GM21723 (cell line): ENCODE results near the gene SMIM27.

Source experiments
- ATAC-seq: cut with Tn5 transposase; IDR thresholded peaks from one replicate; pipeline ENCODE4 v1.9.1; 2021; ENCODE audit warnings: mild to moderate bottlenecking, moderate library complexity; ENCODE audit not compliant: unreplicated experiment

SMIM27 gene

DNA sequence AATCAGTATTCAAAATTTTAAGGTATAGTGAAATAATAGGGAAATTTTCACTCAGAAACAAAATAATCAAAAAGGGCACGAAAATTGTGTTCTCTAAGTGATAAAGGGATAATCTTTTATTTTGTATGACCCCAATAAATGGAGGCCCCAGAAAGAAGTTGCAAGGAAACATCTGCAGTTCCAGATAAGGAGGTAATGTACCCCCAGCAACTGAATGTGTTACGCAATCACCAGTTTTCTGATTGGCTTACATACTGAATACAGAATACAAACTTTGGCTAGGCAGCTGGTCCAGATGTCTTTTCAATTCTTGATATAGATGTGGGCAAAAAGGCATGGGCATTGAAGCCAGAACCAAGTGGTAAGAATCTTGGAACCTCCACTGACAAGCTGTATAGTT is 2.0 kb downstream of the SMIM27 start:
- no peak for ATAC-seq

GRCh38 chr9:32554591-32554990 is 2.5 kb downstream of the SMIM27 start:
- ATAC-seq = no peak

- ATAC-seq = no peak
Measured at GRCh38 chr9:32558408-32558934, 6.3 kb downstream of the SMIM27 start.

DNA sequence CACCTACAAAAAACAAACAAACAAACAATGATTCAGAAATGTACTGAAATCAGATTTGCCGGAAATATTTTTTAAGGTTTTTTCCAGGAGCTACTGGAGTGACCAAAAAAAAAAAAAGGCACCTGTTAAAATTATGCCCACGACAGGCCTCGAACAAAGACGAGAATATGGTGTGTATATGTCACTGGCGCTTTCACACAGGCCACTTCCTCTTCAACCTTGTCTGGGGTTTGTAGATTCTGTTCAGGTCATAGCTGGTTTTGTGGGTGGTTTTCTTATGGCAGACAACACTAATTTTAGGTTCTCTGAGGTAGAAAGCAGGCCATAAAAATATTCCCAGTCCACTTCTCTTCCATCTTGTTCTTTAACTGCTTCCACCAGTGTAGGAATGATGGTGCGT is 13.8 kb downstream of the SMIM27 start:
- ATAC-seq = no peak

DNA sequence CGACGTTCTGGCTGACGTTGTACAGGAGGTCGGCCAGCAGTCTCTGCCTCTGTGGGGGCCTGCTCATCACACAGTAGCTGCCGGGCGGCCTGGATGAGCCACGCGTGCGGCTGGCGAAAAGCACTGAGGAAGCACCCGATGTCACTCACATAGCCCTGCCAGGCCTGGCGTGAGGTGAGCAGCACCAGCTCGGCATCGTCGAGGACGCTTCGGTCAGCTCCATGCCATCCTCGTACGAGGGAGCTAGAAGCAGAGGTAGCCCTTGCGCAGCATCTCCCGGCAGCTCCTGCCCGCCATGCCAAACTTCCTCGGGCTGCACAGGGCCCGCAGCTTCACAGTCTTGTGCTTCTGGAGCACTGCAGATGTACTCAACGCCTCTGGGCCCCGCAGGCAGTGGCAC is 14.6 kb downstream of the SMIM27 start:
- no peak for ATAC-seq

GRCh38 chr9:32570262-32570661 is 18.1 kb downstream of the SMIM27 start:
- no peak for ATAC-seq

DNA sequence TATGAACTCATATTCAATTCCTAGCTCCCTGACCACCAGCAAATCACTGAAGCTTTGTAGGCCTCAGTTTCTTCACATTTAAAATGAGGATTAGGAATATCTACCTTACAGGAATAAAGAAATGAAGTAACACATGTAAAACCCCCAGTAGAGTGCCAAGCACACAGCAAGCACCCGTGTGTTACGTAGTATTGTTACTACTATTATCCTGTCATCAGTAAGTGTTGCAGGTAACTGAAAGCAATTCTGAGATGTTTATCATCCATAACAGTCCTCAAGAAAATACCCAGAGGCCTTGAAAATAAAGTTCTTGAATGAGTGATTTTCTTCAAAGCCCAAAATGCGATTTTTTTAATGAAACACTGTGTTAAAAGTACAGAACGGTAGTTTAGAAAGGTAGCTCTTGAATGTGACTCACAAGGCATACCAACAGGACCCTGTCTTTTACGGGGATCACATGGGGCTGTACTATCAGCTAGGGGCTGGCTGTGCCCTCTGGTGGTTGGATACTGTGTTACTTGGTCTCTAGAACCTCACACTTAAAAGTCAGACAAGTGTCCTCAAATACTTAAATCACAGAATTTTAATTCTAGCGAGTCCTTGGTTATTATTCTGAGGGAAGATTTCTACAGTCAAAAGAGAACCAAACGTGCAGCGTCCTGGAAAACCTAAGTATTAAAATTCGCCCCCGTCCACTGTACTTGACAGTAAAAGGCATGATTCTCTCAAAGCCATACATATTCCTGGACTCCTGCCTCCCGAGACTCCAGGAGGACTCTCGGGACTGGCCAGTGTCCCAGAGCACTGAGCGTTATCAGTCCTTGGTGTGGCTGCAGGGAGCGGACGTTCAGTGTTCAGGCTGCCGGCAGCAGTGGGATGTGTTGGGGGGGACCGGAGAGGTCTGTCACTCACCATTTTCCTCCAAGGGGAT is 20.1 kb downstream of the SMIM27 start:
- peak; percentile 91 for ATAC-seq

GRCh38 chr9:32572900-32573523 is 20.9 kb downstream of the SMIM27 start, which contains the start of gene NDUFB6:
Gene NDUFB6 (minus strand): TSS chr9:32573159. CDS start chr9:32573060, 99 bp downstream.
- ATAC-seq = peak; percentile 86

DNA sequence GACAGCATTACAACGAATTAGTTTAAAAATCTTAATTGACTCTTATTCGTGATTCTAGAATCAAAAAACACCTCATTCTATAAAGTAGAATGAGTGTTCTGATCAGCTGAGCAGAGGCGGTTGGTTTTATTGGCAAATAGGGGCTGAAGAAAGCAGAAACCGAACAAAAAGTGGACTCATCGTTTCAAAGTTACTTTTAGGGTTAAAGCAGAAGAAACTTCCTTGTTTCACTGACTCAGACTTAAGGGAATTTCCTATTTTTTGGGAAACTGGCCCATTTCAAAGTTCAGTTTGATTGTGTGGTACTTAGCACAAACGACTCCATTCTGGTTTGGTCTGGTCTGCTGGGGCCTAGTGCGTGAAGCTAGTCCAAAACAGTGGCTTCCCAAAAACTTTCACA is 21.7 kb downstream of the SMIM27 start:
- ATAC-seq = no peak

GRCh38 chr9:32574858-32575257 is 22.7 kb downstream of the SMIM27 start:
- no peak for ATAC-seq

GRCh38 chr9:32577316-32577715 is 25.2 kb downstream of the SMIM27 start:
- peak; percentile 29 for ATAC-seq

DNA sequence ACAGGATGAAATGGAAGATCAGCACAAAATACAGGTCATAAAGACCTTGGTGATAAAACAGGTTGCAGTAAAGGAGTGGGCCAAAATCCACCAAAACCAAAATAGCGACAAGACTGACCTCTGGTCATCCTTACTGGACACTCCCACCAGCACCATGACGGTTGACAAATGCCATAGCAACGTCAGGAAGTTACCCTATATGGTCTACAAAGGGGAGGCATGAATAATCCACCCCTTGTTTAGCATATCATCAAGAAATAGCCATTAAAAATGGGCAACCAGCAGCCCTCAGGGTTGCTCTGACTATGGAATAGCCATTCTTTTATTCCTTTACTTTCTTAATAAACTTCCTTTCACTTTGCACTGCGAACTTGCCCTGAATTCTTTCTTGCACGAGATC is 26.8 kb downstream of the SMIM27 start:
- ATAC-seq = no peak

- ATAC-seq = peak; percentile 49
Measured at GRCh38 chr9:32579706-32580331, 27.7 kb downstream of the SMIM27 start.

DNA sequence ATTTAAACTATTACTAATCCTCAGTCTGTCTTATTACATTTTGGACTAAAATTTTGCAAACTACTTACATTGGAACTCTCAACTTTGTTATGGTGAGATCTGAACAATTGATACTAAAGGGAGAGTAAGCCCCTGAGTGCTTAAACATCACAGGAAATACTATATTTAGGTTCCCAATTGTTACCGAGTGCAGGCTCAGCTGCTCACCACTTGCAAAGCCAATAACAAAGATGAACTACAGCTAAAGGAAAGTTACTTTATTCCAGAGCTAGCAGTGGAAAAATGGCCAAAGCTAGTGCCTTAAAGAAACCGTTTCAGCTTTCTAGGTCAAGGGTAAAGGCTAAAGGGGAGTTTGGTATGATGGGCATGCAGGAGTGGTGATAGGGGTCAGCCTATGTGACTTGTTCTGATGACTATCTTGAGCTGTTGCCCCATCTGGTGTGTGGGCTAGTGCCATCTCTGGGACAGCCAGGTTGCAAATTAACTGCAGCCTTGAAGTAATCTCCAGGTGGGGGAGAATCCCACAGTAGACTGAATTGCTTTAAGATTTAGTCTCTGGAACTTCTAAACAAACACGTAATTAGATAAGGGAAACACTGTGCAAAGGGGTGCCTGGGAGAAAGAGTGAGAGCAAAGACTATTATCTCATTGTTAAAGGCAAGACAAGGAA is 28.6 kb downstream of the SMIM27 start:
- no peak for ATAC-seq

DNA sequence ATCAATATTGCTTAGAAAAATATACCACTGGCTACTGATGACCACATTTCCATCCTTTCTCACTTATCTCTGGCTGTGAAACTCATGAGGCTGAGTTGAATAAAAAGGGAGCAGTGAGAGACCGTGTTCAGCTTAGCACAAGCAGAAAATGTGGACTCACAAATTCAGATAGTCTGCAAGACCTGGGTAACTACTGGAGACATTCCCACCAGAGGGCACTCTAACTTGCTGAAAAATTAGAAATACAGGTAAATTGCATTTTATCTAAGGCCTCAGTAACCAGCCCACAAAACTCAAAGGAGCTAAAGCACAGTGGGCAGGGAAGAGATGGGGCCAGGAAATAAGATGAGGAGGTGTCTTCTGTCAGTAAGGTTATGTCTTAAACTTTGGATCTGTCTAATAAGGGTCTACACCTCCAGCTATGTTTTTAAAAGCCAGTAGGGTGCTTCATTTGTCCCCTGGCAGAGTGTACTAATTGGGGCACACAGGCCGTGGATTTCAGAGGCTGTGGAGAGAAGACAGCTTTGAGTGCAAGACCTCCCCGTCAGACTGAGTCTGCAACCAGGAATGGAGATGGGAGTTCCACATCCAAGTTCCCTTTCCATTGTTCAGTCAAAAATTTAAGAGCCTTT is 29.5 kb downstream of the SMIM27 start:
- peak; percentile 41 for ATAC-seq

DNA sequence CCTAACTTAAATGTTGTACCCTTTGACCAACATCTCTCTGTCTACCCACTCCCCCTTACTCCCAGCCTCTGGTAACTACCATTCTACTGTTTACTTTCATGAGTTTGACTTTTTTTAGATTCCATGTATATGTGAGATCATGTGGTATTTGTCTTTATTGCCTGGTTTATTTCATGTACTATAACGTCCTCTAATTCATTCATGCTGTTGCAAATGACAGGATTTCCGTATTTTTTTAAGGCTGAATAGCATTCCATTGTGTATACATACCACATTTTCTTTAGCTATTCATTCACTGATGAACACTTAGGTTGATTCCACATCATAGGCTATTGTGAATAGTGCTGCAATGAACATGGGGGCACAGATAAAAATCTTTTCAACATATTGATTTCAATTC is 32.7 kb downstream of the SMIM27 start:
- ATAC-seq = no peak

- no peak for ATAC-seq
Measured at GRCh38 chr9:32587901-32588300, 35.8 kb downstream of the SMIM27 start.

DNA sequence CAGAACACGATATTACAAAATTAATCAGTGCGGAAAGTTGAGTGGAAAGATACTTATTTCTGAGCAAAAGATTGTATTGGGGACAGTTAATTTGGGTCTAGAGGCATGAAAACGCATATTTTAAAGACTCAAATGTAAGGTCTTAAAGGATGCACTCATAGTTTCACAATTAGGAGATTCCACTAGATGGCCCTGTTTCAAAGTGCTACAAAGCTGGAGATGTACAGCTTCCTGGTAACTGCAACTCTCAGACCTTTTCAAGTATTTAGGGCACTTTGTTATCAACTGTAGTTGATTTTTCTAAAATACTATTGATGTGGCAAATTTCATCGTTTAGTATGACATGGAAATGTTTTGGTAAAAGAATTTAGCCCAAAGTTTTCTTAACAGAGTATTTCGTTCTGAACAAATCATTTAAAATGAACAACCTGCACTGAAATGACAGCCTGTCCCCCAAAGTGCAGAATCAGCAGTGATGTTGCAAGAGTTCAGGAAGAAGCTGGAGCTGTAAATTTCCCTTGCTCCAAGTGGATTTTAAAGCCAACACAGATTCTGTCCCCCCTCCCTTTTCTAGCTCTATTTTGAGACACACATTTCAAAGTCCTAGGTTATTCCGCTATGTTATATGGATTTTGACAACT is 37.1 kb downstream of the SMIM27 start:
- ATAC-seq = peak; percentile 74

DNA sequence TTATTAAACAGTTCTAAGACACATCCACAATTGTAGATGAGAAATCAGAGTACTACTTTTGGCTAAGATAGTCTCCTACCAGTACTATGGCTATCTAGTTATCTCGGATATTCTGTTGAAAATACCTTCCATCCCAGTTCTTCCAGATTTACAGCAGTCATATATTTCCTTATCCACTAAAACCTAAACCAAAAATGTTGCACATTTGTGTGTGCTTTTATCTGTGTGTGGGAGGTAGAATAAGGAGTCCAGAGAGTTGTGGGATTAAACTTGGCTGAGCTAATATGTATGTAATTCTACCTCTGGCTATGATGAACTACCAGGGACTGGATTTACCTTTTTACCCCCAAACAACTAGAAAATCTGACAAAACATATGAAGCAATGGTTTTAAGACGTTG is 38.3 kb downstream of the SMIM27 start:
- no peak for ATAC-seq

DNA sequence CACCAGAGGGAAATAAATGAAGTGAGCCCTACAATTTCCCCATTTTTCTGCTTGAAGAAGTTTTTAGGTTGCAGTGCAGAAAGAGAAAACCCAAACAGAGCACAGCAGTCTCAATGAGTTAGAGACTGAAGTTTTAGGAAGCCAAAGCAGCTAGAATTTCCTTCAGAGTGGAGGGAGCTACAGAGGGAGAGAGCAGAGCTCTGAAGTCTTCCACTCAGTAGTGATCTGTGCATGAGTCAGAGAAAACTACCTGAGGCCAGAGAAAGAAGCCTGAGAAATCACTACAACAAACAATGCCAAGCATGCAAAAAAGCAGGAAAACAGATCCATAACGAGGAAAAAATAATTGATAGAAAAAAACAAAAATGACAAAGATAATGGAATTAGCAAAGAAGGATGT is 38.8 kb downstream of the SMIM27 start:
- no peak for ATAC-seq
